ENCODE measurements around the gene ZNF280D.

Gene ZNF280D

GRCh38 chr15:56736308-56736707 lies 3.0 kb upstream of the ZNF280D start:
- peaks cover 9% of the 10 kb centered on the region; the same call in 1 of the 2 replicates for H3K9me3 ChIP-seq
- TF ChIP-seq Cebpa-rat (IDR thresholded peaks at IDR 0.05), result no peak
- no peak overlapping the region for H3K4me2 ChIP-seq
- H3K27me3 ChIP-seq, result no peaks in the 10 kb centered on the region
- H3K27ac ChIP-seq, result no peak overlapping the region
- H4K20me1 ChIP-seq, result no peaks in the 10 kb centered on the region
- H3K4me3 ChIP-seq, result no peak overlapping the region
- H3K4me1 ChIP-seq, result peaks cover 21% of the 10 kb centered on the region
- H3K36me3 ChIP-seq, result no peaks in the 10 kb centered on the region
- H3K9ac ChIP-seq, result no peak overlapping the region

- Histone ChIP-seq H3K27me3 (no peaks in the 10 kb centered on the region), H3K4me1 (peaks cover 25% of the 10 kb centered on the region), H3K36me3 (no peaks in the 10 kb centered on the region), H3K27ac (no peak overlapping the region), H3K4me3 (no peak overlapping the region), H3K9me3 (peaks cover 9% of the 10 kb centered on the region; the same call in 1 of the 2 replicates), H4K20me1 (no peaks in the 10 kb centered on the region), H3K4me2 (no peak overlapping the region), H3K9ac (no peak overlapping the region)
- no peak for TF ChIP-seq Cebpa-rat (IDR thresholded peaks at IDR 0.05)
These were observed 2.3 kb upstream of the ZNF280D start for GRCh38 chr15:56735589-56735988.

GRCh38 chr15:56734013-56734635 lies 815 bp upstream of the ZNF280D start:
- Histone ChIP-seq H4K20me1 (no peaks in the 10 kb centered on the region), H3K9me3 (peaks cover 9% of the 10 kb centered on the region; the same call in 1 of the 2 replicates), H3K4me1 (peaks cover 25% of the 10 kb centered on the region), H3K27me3 (no peaks in the 10 kb centered on the region), H3K36me3 (no peaks in the 10 kb centered on the region), H3K4me2 (no peak overlapping the region), H3K9ac (no peak overlapping the region), H3K4me3 (no peak overlapping the region), H3K27ac (no peak overlapping the region)
- no peak for TF ChIP-seq Cebpa-rat (IDR thresholded peaks at IDR 0.05)

GRCh38 chr15:56732886-56733135 lies 498 bp downstream of the ZNF280D start:
- H3K9ac ChIP-seq, result peak overlapping the region; percentile 92
- H3K4me1 ChIP-seq, result peaks cover 25% of the 10 kb centered on the region
- H3K36me3 ChIP-seq, result no peaks in the 10 kb centered on the region
- no peaks in the 10 kb centered on the region for H3K27me3 ChIP-seq
- H3K4me2 ChIP-seq, result peak overlapping the region; percentile 93
- no peak for TF ChIP-seq Cebpa-rat (IDR thresholded peaks at IDR 0.05)
- peak overlapping the region; percentile 91 for H3K27ac ChIP-seq
- H3K4me3 ChIP-seq, result peak overlapping the region; percentile 72
- H3K9me3 ChIP-seq, result peaks cover 9% of the 10 kb centered on the region; the same call in 1 of the 2 replicates
- no peaks in the 10 kb centered on the region for H4K20me1 ChIP-seq

- no peaks in the 10 kb centered on the region for H4K20me1 ChIP-seq
- H3K4me3 ChIP-seq, result peak overlapping the region; percentile 72
- H3K27ac ChIP-seq, result peak overlapping the region; percentile 91
- peaks cover 25% of the 10 kb centered on the region for H3K4me1 ChIP-seq
- peaks cover 9% of the 10 kb centered on the region; the same call in 1 of the 2 replicates for H3K9me3 ChIP-seq
- TF ChIP-seq Cebpa-rat (IDR thresholded peaks at IDR 0.05), result no peak
- no peaks in the 10 kb centered on the region for H3K27me3 ChIP-seq
- no peaks in the 10 kb centered on the region for H3K36me3 ChIP-seq
- H3K9ac ChIP-seq, result peak overlapping the region; percentile 92
- H3K4me2 ChIP-seq, result peak overlapping the region; percentile 93
These were observed 999 bp downstream of the ZNF280D start for GRCh38 chr15:56732135-56732885.

- peaks cover 5% of the 10 kb centered on the region; the same call in 1 of the 2 replicates for H3K36me3 ChIP-seq
- peaks cover 25% of the 10 kb centered on the region for H3K4me1 ChIP-seq
- H3K9ac ChIP-seq, result peak overlapping the region; percentile 92; the same call in 1 of the 2 replicates
- H3K27me3 ChIP-seq, result no peaks in the 10 kb centered on the region
- H4K20me1 ChIP-seq, result no peaks in the 10 kb centered on the region
- H3K27ac ChIP-seq, result no peak overlapping the region
- H3K4me2 ChIP-seq, result peak overlapping the region; percentile 93
- H3K9me3 ChIP-seq, result peaks cover 9% of the 10 kb centered on the region; the same call in 1 of the 2 replicates
- peak overlapping the region; percentile 72; the same call in 1 of the 2 replicates for H3K4me3 ChIP-seq
- TF ChIP-seq Cebpa-rat (IDR thresholded peaks at IDR 0.05), result no peak
These were observed 1.8 kb downstream of the ZNF280D start for GRCh38 chr15:56731548-56731947.

GRCh38 chr15:56729561-56729960 lies 3.7 kb downstream of the ZNF280D start:
- Histone ChIP-seq H3K4me2 (no peak overlapping the region), H4K20me1 (no peaks in the 10 kb centered on the region), H3K4me3 (no peak overlapping the region), H3K9me3 (peaks cover 9% of the 10 kb centered on the region; the same call in 1 of the 2 replicates), H3K27me3 (no peaks in the 10 kb centered on the region), H3K4me1 (peaks cover 25% of the 10 kb centered on the region), H3K36me3 (peaks cover 5% of the 10 kb centered on the region; the same call in 1 of the 2 replicates), H3K27ac (no peak overlapping the region), H3K9ac (no peak overlapping the region)
- TF ChIP-seq Cebpa-rat (IDR thresholded peaks at IDR 0.05), result no peak

- H3K4me1 ChIP-seq, result no peaks in the 10 kb centered on the region
- H3K27me3 ChIP-seq, result no peaks in the 10 kb centered on the region
- H3K4me3 ChIP-seq, result no peak overlapping the region
- H3K9ac ChIP-seq, result no peak overlapping the region
- no peak for TF ChIP-seq Cebpa-rat (IDR thresholded peaks at IDR 0.05)
- H3K4me2 ChIP-seq, result no peak overlapping the region
- H3K9me3 ChIP-seq, result no peaks in the 10 kb centered on the region
- H4K20me1 ChIP-seq, result no peaks in the 10 kb centered on the region
- no peak overlapping the region for H3K27ac ChIP-seq
- peaks cover 5% of the 10 kb centered on the region; the same call in 1 of the 2 replicates for H3K36me3 ChIP-seq
These were observed 7.9 kb downstream of the ZNF280D start for GRCh38 chr15:56725386-56725785.

GRCh38 chr15:56724232-56724631 lies 9.1 kb downstream of the ZNF280D start:
- H3K4me1 ChIP-seq, result no peaks in the 10 kb centered on the region
- no peaks in the 10 kb centered on the region for H3K9me3 ChIP-seq
- H3K4me3 ChIP-seq, result no peak overlapping the region
- H3K27ac ChIP-seq, result no peak overlapping the region
- H3K4me2 ChIP-seq, result no peak overlapping the region
- H3K27me3 ChIP-seq, result no peaks in the 10 kb centered on the region
- no peak overlapping the region for H3K9ac ChIP-seq
- H4K20me1 ChIP-seq, result no peaks in the 10 kb centered on the region
- TF ChIP-seq Cebpa-rat (IDR thresholded peaks at IDR 0.05), result no peak
- H3K36me3 ChIP-seq, result peaks cover 5% of the 10 kb centered on the region; the same call in 1 of the 2 replicates

GRCh38 chr15:56723787-56724186 lies 9.5 kb downstream of the ZNF280D start:
- no peak for TF ChIP-seq Cebpa-rat (IDR thresholded peaks at IDR 0.05)
- Histone ChIP-seq H3K4me1 (no peaks in the 10 kb centered on the region), H3K27me3 (no peaks in the 10 kb centered on the region), H3K4me3 (no peak overlapping the region), H3K9ac (no peak overlapping the region), H3K4me2 (no peak overlapping the region), H3K27ac (no peak overlapping the region), H3K9me3 (no peaks in the 10 kb centered on the region), H4K20me1 (no peaks in the 10 kb centered on the region), H3K36me3 (peaks cover 5% of the 10 kb centered on the region; the same call in 1 of the 2 replicates)

Measured in BLaER1 (cell line).